ENCODE results near the gene DNASE1.

Gene DNASE1

GRCh38 chr16:3661922-3662321, 7.4 kb downstream of the DNASE1 start:
- DNase-seq, result no peak

DNA sequence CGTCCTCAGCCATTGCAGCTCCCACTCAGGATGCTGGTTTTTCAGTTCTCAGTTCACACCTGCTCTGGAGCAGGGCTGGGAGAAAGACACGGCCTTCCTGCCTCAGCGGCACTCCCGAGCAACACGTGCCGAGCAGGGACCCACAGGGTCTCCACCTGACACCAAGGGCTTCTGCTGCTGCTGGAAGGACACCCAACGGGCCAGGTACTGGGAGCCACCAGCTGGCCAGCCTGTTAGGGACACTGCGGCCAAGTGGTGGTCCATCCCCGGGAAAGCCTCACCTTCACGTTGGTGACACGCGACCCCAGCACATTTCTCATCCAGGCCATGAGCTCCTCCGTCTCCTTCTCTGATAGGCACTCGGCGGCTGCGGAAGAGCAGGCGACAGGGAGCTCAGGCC, 8.1 kb downstream of the DNASE1 start:
- DNase-seq, result no peak

DNA sequence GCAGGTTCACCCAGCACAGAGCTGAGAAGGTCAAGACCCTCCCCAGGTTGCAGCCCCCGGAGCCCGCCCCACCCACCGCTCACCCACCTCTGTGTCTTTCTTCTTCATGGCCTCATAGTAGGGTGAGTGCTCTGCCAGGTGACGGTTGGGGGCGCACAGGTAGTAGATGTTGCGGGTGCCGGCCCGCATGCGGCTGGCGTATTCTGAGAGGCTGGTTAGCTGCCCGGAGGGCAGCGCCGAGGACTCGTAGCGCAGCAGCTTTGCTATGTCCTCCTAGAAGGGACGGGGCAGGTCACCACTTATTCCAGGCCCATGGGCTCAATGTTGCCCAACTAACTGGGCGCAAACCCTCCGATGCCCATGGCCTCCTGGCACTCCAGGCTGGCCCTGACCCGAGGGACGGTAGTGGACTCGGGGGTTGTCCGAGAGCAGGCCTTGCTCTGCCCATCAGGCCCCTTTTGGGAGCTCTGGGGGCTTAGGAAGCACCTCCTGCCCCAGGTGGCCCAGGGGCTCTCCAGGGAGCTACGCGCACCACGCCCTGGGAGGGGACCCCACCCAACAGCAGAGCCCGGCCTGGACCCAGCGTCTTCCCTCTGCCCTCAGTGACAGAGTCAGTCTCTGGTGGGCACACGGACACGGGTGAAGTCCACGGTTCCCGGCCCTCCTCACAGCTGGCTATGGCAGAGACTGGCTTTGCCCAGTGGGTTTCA, 9.9 kb downstream of the DNASE1 start:
- DNase-seq, result no peak

DNA sequence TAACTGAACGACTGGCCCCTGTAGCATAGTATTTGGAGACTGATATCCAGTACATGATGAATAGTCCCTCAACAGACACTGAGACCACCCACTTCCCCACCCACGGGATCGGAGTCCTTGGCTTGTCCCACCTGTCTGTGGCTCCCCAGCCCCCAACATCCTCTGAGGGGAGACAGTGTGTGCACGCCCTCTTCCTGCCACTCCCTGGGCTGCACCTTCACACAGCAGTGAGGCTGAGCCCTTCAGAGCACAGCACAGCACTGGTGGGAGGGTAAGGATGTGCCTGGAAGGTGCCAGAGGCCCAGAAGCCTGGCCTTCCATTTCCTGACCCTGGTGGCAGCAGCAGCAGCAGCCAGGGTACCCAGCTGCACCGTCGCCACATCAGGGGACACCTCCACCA, 11.0 kb downstream of the DNASE1 start:
- peak in 1 of 58 donors; percentile 13 for DNase-seq

GRCh38 chr16:3668626-3669025, 14.1 kb downstream of the DNASE1 start:
- DNase-seq, result no peak

- DNase-seq, result no peak
These were observed 14.6 kb downstream of the DNASE1 start for GRCh38 chr16:3669082-3669481.

- DNase-seq, result no peak
These were observed 16.2 kb downstream of the DNASE1 start for GRCh38 chr16:3670711-3671110.

- DNase-seq, result no peak
These were observed 16.9 kb downstream of the DNASE1 start for GRCh38 chr16:3671424-3671823.

- no peak for DNase-seq
These were observed 18.1 kb downstream of the DNASE1 start for GRCh38 chr16:3672571-3673041.

- DNase-seq, result no peak
These were observed 18.7 kb downstream of the DNASE1 start for GRCh38 chr16:3673201-3673600.

GRCh38 chr16:3673676-3674377, 19.3 kb downstream of the DNASE1 start:
- no peak for DNase-seq

GRCh38 chr16:3674513-3675295, 20.2 kb downstream of the DNASE1 start:
- DNase-seq, result no peak

DNA sequence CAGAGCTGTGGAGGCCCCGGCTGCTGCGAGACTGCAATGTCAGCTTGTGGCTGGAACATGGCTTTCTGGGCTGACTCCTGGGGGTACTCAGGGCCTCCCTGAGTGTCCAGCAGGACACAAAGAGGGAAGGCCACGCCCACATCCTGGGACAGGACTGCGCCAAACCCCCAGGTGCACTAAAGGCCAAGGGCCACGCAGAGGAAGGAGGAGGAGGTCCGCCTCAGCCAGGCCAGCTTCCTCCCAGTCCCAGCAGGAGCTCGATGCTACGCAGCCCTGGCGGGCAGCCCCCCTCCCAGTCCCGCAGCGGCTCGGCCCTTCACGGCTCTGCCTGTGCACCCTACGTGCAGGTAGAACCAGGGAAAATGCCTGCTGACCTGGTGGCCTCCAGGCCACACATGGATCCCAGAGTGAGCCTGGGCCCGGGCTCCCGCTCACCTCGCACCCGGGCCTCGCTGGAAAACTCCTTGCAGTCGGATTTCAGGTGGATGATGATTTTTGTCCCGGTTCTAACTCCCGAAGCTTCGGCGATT, 21.2 kb downstream of the DNASE1 start:
- DNase-seq, result no peak

DNA sequence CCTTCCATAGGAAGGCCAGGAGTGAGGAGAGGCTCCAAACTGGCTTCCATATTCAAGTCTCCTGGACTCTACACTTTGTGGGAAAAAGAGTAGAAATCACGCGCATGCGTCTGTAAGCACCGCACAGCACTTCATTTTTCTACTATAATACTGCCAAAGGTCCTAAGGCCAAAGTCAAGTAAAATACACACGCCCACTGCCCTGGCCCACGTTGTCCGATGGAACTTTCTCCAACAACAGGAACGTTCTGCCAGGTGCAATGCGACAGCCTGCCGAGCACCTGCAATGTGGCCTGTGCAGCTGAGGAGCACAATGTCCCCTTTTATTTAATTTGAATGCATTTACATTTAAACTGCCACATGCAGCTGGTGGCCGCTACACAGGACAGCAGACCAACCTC, 23.5 kb downstream of the DNASE1 start:
- DNase-seq, result no peak

DNA sequence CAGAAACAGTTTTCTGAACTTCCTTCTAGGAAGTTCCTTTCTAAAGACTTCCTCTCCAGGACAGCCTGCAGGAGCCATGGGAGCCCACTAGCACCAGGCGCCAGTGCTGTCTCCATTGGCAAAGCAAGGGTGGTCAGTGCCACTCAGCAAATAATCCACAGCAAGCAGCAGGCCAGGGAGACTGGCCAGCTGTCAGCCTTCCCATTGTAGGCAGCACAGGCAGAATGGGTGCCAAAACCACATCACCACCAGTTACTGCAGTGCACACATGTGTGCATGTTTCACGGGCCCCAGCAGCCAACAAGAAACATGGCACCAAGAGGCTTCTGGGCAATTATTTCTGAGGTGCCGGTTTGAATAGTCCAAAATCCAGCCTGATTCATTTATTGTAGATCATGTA, 26.7 kb downstream of the DNASE1 start:
- peak in 24 of 58 donors; percentile 4 to 45 (median 18) for DNase-seq

DNA sequence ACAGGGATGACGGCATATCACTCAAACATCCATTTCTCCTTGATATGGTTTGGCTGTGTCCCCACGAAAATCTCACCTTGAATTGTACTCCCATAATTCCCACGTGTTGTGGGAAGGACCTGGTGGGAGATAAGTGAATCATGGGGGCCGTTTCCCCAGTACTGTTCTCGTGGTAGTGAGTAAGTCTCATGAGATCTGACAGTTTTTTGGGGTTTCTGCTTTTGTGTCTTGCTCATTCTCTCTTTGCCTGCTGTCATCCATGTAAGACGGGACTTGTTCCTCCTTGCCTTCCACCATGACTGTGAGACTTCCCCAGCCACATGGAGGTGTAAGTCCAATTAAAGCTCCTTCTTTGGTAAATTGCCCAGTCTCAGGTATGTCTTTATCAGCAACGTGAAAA, 32.5 kb downstream of the DNASE1 start:
- DNase-seq, result no peak

DNA sequence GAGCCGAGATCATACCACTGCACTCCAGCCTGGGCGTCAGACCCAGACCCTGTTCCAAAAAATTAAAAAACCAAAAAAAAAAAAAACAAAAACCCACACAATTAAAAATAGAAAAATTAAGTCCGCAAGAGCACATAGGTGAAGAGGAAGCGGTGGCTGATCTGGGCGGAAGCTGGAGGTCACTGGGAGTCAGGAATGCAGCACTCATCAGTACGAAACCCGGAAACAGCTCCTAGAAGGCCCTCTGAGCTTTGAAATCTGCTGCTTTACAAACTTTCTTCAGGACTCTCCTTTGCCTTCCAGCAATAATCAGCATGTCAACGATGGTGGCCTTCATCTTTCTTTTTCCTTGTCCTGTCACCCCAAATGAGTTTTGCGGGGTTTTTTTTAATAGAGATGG, 33.3 kb downstream of the DNASE1 start:
- DNase-seq, result no peak

- no peak for DNase-seq
These were observed 35.2 kb downstream of the DNASE1 start for GRCh38 chr16:3689731-3690130.

DNA sequence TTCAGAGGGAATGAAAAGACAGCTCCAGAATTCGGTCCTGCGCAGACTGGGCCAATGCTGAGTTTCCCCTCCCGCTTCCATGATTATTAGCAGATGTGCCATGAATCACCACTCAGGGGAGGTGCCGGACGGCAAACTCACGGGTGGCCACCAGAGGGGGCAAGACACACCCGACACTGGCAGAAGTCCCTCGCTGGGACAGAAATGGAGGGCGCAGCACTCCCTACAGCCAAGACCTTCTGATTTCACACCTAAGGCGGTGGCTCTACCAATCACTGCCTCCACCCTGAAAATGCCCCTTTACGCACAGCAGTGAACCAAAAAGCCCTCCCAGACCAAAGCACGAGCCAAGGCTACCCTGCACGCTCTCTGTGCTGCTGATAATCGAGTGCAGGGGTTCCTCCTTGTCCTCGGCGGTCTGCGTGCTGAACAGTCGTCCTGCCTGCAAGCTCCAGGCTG, 36.0 kb downstream of the DNASE1 start:
- DNase-seq, result peak; percentile 17 to 93 (median 82)

DNA sequence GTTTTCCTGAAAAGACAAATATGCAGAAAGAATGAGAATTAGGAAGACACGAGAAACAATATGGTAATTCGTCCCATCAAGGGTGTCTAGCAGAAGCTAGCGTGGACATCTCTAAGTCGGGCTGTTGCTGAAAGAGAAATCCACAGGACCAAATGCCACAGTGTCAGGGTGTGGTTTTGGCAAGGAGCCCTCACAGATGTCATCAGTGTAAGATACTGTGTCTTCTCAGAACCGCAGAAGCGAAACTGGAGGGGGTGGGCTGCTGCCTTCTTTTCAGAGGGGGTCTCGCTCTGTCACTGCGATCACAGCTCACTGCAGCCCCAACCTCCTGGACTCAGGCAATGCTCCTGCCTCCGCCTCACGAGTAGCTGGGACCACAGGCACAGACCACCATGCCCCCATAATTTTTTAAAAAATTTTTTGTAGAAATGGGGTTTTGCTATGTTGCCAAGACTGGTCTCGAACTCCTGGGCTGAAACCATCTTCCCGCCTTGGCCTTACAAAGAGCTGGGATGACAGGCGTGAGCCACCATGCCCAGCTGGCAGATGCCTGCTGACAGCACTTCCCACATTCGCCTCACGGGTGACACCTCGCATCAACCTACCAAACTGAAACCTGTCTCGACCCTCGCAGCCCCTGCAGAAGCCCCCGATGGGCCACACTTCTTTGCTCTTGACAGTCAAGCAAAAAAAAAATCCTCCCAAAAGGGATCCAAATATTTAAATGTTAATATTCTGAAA, 36.7 kb downstream of the DNASE1 start:
- DNase-seq, result peak in 2 of 58 donors; percentile 7 to 8

GRCh38 chr16:3691761-3692160, 37.3 kb downstream of the DNASE1 start:
- no peak for DNase-seq
